HG02938 (cell line): Measurements from ENCODE around the gene AHDC1.
"Not testable (repeated sequence)": the region's sequence is repeated elsewhere in the genome, so short reads cannot be mapped to it uniquely, and the experiment has no call there.

ENCODE experiments used
- ATAC-seq: cut with Tn5 transposase; IDR thresholded peaks from one replicate; pipeline ENCODE4 v1.9.1; 2021; ENCODE audit warnings: mild to moderate bottlenecking, moderate library complexity; ENCODE audit not compliant: unreplicated experiment

AHDC1 gene

GRCh38 chr1:27520651-27521050, 83.3 kb downstream of the AHDC1 start:
- ATAC-seq = no peak

DNA sequence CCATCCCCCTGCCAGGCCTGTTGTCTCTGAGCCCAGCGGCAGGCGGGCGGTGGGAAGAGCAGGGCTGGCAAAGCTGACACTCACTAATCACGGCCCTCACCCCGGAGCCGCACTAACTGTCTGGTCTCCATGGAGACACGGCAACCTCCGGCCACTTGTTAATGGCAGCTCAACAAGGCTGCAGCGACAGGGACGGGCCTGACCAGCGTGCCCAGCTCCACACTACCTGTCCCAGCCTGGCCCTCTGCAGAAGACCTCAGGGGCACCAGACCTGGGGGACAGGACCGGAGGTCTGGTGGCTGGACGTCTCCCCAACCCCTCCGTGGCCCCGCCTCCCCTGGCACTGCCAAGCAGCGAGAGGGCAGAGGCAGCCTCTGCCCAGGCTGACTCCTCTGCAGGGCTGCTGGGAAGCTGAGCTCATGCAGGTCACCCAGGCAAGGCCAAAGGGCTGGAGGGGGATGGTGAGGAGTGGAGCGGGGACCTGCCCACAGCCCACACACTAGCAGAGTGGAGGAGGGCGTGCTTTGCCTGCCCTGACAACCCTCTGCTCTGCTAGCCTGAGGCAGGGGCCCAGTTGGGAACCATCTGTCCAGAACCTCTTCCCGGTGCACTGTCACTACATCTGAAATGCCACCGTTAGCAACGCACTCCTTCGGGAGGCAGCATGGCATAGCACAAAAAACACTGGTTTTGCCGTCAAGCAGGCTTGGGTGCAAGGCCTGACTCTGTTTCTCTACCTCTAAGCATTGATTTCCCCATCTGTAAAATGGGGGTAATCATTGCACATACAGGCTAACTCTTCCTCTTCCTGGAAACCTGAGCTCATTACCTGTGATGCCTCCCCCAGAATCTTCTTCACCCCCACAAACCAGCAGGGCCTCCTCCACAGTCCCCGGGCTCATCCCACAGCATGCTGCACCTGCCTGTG, 84.3 kb downstream of the AHDC1 start:
- ATAC-seq = no peak

DNA sequence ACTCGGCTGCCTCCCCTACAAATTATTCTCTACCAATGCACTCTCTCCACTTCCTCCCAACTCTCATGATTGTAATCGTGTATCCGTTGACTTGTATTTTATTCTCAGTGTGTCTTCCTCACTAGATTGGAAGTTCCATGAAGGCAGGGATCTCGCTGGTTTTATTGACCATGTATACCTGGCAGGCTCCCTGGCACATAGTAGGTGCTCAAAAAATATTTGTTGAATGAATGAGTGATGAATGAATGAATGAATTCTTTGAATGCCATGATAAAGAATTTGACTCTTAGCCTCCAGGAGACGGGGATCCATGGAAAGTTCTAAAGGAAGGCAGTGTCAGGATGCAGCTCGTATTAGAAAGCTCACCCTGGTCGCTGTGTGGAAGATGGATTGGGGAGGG, 85.1 kb downstream of the AHDC1 start:
- ATAC-seq = no peak

GRCh38 chr1:27517907-27518718, 85.8 kb downstream of the AHDC1 start:
- ATAC-seq = no peak

DNA sequence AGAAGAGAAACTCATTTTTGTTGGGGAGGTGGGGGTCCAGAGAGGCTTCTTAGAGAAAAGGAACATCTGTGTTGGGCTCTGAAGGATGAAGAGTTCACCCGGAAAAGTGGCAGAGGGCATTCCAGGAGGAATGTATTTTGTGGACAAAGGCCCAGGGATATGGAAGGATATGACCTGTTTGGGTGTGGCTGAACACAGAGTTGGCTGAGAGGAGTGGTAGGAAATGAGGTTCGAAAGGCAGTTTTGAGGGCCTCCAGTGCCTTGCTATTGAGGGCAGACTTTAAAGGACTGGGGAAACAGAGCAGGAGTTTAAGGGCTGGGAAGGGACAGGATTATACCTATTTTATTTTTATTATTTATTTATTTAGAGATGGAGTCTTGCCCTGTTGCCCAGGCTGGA, 86.6 kb downstream of the AHDC1 start:
- no peak for ATAC-seq

GRCh38 chr1:27515626-27516025, 88.3 kb downstream of the AHDC1 start:
- no peak for ATAC-seq

DNA sequence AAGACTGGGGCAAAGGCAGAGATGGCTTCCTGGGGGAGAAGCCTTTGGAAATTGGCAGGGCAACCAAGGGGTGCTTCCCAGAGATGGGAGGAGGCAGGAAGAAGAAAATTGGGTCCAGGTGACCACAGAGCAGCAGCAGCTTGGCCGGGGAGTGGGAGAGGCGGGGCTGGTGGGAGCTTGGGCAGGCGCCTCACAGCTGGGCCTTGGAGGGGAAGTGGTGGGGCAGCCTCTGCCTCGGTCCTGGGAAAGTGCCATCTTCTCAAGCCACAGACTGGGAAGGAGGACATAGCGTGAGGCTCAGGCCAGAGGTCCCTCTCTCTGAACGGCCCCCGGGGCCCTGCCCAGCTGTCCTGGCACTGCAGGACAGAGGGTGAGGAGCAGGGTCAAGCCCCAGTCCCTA, 90.0 kb downstream of the AHDC1 start:
- ATAC-seq = no peak

- no peak for ATAC-seq
Observed at GRCh38 chr1:27513528-27513927, 90.4 kb downstream of the AHDC1 start.

DNA sequence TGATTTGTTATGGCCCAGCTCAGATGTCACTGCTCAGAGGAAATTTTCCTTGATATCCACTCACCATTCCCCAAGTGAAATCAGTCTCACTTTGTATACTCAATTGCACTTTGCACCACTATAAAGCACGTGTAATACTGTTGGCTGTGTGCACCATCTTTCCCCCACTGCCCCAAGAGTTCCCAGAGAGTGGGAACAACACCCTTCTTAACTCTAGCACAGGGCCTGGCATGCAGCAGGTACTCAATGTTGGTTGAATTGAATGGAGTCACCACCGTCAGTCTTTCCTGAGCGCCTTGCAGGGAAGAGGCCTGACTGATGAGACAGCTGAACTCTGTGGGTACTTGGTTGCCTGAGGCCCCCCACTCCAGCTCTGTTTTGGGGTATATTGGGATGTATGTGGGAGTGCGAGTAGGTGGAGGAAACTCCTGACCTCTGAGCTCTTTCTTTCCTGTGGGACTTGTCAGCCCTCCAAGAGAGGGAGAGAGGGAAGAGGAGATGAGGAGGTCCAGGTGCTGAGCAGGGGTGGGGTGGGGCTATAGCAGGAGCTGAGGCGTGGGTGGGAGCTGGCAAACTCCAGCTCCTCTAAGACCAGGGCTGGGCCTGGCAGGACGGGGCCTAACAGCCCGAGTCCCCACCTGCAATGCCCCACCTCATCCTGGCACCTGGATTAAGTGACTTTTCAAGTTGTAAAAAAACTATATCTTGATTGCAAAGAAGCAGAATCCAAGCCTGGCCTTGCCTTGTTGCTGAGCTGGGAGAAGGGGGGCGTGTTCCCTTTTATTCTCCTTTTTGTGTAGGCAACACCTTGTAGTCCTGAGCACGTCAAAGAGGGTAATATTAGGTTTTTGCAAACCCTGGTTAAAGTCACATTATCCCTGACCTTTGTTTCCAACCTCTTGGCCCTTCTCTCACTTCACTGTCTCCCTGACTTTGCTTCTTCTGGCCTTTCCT, 94.5 kb downstream of the AHDC1 start:
- ATAC-seq = no peak

DNA sequence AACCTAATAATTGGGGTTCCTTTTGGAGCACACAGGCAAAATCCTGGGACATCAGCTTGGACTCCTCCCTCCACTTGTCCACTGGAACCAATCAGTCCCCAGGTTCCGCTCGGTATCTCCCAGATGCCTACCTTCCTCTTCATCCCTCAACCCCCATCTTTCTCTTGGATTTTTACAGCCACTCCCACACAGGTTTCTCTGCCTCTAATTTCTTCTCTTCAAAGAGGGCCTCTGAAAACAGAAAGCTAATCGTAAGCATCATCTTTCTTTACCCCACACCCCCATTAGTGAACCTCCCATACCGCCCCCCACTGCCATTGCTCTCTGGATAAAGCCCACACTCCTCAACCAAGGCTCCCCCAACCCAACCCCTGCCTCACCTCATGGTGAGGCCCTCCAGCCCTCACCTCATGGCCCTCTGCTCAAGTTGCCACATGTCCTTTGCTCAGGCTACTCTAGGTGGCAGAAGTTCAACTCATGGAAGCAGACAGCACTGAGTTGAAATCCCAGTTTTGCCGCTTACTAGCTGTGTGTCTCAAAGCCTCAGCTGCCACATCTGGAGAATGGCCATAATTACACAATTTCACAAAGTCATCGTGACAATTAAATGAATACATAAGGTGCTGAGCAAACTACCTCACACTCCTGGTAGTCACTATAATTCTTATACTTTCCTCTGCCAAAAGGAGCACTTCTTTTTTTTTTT, 95.8 kb downstream of the AHDC1 start:
- ATAC-seq = no peak

DNA sequence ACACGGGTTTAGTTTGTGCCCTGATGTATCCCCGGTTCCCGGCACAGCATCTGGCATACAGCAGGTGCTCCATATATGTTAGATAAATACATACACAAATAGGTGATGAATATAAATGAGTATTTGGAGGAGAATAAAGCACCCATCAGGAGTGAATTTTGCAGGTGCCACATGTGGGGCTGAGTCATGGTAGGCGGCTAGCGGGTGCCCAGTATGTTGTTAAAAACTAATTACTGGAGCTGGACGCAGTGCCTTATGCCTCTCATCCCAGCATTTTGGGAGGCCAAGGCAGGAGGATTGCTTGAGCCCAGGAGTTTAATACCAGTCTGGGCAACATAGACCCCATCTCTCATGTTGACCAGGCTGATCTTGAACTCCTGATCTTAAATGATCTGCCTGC, 97.2 kb downstream of the AHDC1 start:
- ATAC-seq = no peak

DNA sequence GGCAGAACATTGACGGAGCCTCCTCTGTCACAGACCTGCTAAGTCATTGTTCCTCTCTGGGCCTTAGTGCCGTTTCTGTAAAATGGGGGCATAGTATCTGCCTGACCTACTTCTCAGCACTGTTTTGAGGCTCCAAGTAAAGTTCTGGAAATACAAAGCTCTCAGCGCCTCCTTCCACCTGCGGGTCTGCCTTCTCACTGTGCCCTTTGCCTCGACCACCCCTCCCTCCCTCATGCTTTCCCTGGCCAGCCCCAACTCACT, 98.6 kb downstream of the AHDC1 start:
- no peak for ATAC-seq

DNA sequence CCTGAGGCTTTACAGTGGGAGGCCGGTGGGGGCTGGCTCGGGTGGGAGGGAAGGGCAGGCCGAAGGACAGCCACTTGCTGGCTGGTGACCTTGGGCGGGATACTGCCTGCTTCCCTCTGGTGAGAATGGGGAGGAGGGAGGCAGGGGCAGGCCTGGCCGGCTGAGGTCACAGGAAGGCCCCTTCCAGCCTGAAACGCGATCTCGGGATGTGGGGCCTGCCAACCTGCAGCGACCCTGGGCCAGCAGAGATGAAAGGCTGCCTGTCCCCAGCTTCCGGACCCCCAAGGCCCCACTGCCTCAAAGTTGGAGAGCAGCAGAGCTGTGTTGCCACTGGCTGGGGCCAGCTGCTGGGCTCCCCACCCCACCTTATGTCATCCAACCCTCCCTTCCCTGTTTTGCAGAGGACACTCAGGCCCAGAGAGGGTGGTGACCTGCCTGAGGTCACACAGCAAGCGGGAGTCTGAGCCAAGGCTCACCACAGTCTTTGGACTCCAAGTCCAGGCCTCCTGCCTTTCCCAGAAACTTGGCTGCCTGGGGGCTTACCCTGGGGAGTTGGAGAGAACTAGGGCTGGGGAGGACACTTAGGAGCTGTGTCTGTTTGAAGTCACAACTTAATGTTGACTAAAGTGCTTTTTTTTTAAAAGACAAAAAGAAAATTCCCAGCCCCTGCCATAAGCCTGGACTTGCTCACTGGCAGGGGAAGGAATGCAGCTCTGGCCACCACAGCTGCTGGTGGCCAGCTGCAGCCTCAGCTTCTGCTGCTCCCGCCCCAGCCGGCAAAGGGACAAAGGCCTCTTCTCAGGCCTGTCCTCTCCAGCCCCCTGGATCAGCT, 99.1 kb downstream of the AHDC1 start:
- ATAC-seq = no peak

- no peak for ATAC-seq
Observed at GRCh38 chr1:27503844-27504587, 99.9 kb downstream of the AHDC1 start.

- ATAC-seq = no peak
Observed at GRCh38 chr1:27503033-27503432, 100.9 kb downstream of the AHDC1 start.

- not testable (repeated sequence) for ATAC-seq
Observed at GRCh38 chr1:27501159-27501558, 102.8 kb downstream of the AHDC1 start.

DNA sequence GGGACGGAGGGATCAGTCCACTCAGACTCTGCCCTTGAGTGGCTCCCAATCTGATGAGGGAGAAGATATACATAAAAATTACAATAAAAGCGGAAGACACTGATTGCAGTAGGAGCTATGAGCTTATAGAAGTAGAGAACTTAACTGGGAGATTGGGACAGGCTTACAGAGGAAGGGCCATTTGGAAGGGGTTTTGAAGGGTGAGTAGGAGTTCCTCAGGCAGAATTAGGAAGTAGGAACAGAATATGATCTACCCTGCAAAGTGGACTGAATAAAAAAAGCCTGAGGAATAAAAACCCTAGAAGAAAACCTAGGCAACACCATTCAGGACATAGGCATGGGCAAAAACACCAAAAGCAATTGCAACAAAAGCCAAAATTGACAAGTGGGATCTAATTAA, 104.8 kb downstream of the AHDC1 start:
- ATAC-seq = no peak

GRCh38 chr1:27496604-27497155, 107.3 kb downstream of the AHDC1 start:
- no peak for ATAC-seq

DNA sequence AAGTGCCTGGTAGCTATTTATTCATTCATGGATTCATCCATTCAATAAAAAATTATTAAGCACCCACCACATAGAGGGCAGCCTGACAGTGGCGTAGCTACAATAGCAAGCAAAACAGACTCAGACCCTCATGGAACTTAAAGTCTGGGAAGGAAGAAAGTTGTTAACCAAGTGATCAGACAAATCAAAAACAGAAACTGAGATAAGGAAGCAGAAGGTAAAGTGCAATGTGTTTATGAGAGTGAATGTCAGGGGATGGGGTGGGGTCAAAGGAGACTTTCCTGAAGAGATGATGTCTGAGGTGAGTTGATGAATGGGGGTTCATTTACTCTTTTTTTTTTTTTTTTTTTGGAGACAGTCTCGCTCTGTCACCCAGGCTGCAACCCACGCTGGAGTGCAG, 111.1 kb downstream of the AHDC1 start:
- ATAC-seq = no peak
